ENCODE data around the gene SLC35G1.

Gene SLC35G1

GRCh38 chr10:93876381-93876780 is 17.4 kb upstream of the SLC35G1 start:
- DNase-seq (ENCODE audit: low read depth) = no peak

- DNase-seq (ENCODE audit: low read depth) = no peak
Measured at GRCh38 chr10:93879273-93879672, 14.5 kb upstream of the SLC35G1 start.

- DNase-seq (ENCODE audit: low read depth) = no peak
Measured at GRCh38 chr10:93894516-93895378, 969 bp downstream of the SLC35G1 start.

- no peak for DNase-seq (ENCODE audit: low read depth)
Measured at GRCh38 chr10:93897070-93897780, 3.4 kb downstream of the SLC35G1 start.

GRCh38 chr10:93899109-93899508 is 5.3 kb downstream of the SLC35G1 start:
- DNase-seq (ENCODE audit: low read depth) = no peak

GRCh38 chr10:93903051-93903450 is 9.3 kb downstream of the SLC35G1 start:
- DNase-seq (ENCODE audit: low read depth) = no peak

- no peak for DNase-seq (ENCODE audit: low read depth)
Measured at GRCh38 chr10:93904901-93905300, 11.1 kb downstream of the SLC35G1 start.

GRCh38 chr10:93907059-93907458 is 13.3 kb downstream of the SLC35G1 start:
- no peak for DNase-seq (ENCODE audit: low read depth)

GRCh38 chr10:93911866-93912265 is 18.1 kb downstream of the SLC35G1 start:
- DNase-seq (ENCODE audit: low read depth) = no peak

GRCh38 chr10:93912444-93912843 is 18.7 kb downstream of the SLC35G1 start:
- DNase-seq (ENCODE audit: low read depth) = no peak

- no peak for DNase-seq (ENCODE audit: low read depth)
Measured at GRCh38 chr10:93913706-93914105, 19.9 kb downstream of the SLC35G1 start.

- no peak for DNase-seq (ENCODE audit: low read depth)
Measured at GRCh38 chr10:93915598-93915997, 21.8 kb downstream of the SLC35G1 start.

- no peak for DNase-seq (ENCODE audit: low read depth)
Measured at GRCh38 chr10:93916257-93917063, 22.7 kb downstream of the SLC35G1 start.

- no peak for DNase-seq (ENCODE audit: low read depth)
Measured at GRCh38 chr10:93917064-93917391, 23.2 kb downstream of the SLC35G1 start.

- DNase-seq (ENCODE audit: low read depth) = no peak
Measured at GRCh38 chr10:93917821-93918220, 24.0 kb downstream of the SLC35G1 start.

GRCh38 chr10:93921338-93921737 is 27.6 kb downstream of the SLC35G1 start:
- DNase-seq (ENCODE audit: low read depth) = no peak

- DNase-seq (ENCODE audit: low read depth) = no peak
Measured at GRCh38 chr10:93926613-93927012, 32.8 kb downstream of the SLC35G1 start.

GRCh38 chr10:93938140-93938539 is 44.4 kb downstream of the SLC35G1 start:
- no peak for DNase-seq (ENCODE audit: low read depth)

- no peak for DNase-seq (ENCODE audit: low read depth)
Measured at GRCh38 chr10:93940881-93941280, 47.1 kb downstream of the SLC35G1 start.

GRCh38 chr10:93941606-93942005 is 47.8 kb downstream of the SLC35G1 start:
- DNase-seq (ENCODE audit: low read depth) = no peak

- no peak for DNase-seq (ENCODE audit: low read depth)
Measured at GRCh38 chr10:93945819-93946218, 52.0 kb downstream of the SLC35G1 start.

GRCh38 chr10:93947055-93947454 is 53.3 kb downstream of the SLC35G1 start:
- DNase-seq (ENCODE audit: low read depth) = no peak

- no peak for DNase-seq (ENCODE audit: low read depth)
Measured at GRCh38 chr10:93947524-93947923, 53.7 kb downstream of the SLC35G1 start.
